Upper lobe of left lung (tissue), 4 donors: Measurements from ENCODE around the gene BBLN.

ENCODE experiments used
- CTCF ChIP-seq, 6 experiments: fragments of 450-650 bp in 4 of 6; fragments of 200-600 bp in 2 of 6; sonication (generic) in 2 of 6; IDR thresholded peaks; one replicate each; pipeline ENCODE4 v1.5.1; 2016 to 2019; ENCODE audit warnings: antibody characterized with exemption in 6 of 6
- EP300 ChIP-seq, 4 donors: sonication (generic); formaldehyde crosslinking; IDR thresholded peaks; one replicate each; pipeline ENCODE4 v1.5.1; 2017; ENCODE audit warnings: antibody characterized with exemption in 4 of 4, control low read depth in 2 of 4
- POLR2A ChIP-seq, 4 donors: fragments of 450-650 bp; IDR thresholded peaks; one replicate each; pipeline ENCODE4 v1.5.1; 2016 to 2017; ENCODE audit warnings: antibody characterized with exemption in 4 of 4, mild to moderate bottlenecking in 2 of 4

DNA sequence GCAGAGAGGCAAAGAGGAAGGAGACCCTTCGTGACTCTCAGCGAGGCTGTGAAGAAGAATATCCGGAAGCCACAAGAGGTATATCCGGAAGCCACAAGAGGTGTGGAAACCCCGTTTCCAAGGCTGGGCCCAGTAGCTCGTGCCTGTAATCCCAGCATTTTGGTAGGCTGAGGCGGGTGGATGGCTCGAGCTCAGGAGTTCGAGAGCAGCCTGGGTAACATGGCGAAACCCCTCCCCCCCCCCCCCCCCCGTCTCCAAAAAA is 612 bp upstream of the BBLN start:
- TF ChIP-seq EP300 (IDR thresholded peaks at IDR 0.05) (no peak), CTCF (IDR thresholded peaks at IDR 0.05) (no peak), POLR2A (IDR thresholded peaks at IDR 0.05) (no peak)
